ENCODE results near the gene C6orf89.
"Not testable (repeated sequence)": the region's sequence is repeated elsewhere in the genome, so short reads cannot be mapped to it uniquely, and the experiment has no call there.

The C6orf89 gene

DNA sequence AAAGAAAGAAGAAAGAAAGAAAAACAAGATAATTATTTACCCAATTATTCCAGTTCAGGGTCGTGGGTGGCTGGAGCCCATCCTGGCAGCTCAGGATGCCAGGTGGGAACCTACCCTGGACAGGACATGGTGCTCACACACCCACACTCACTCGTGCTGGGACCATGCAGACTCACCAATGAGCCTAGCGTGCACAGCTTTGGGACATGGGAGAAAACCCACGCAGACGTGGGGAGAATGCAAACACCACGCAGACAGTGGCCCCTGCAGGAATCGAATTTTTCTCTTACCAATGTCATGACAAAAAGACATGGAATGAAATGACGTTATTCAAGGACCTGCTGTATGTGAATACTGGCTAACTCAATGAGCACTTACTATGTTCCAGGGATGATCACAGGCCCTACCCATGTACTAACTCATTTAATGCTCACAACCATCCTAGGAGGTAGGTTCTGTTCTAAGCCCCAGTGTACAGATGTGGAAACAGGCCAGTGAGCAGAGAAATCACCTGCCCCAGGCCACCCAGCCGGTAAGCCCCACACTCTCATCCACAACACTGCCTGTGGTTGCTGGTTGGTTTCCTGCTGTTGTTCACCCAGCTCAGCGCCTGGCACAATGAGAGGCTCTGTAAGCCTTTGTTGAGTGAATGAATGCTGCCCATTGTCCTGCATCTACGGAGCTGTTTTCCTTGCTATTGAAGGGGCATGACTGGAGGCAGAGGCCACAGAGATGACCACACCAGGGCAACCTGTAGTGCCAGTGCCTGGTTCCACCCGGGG is 62.0 kb downstream of the C6orf89 start:
- no peak overlapping the region for H3K4me3 ChIP-seq (ENCODE audit: low read depth, low read length)
- TF ChIP-seq CTCF (IDR thresholded peaks at IDR 0.05; ENCODE audit: low read depth, low read length, missing control alignments): no peak
- no peak for DNase-seq (ENCODE audit: low read depth)

DNA sequence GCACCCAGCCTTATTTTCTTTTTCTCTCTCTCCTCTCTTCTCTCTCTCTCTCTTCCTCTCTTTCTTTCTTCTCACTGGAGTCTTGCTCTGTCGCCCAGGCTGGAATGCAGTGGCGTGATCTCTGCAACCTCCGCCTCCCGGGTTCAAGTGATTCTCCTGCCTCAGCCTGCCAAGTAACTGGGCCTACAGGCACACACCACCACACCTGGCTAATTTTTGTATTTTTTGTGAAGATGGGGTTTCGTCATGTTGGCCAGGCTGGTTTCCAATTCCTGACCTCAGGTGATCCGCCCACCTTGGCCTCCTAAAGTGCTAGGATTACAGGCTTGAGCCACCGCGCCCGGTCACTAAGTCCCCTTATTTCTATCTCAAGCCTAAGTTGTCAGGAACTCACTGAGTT is 63.3 kb downstream of the C6orf89 start:
- DNase-seq (ENCODE audit: low read depth); H3K4me3 ChIP-seq (ENCODE audit: low read depth, low read length): not testable (repeated sequence)

- no peak for TF ChIP-seq CTCF (IDR thresholded peaks at IDR 0.05; ENCODE audit: low read depth, low read length, missing control alignments)
- H3K4me3 ChIP-seq (ENCODE audit: low read depth, low read length): no peak overlapping the region
- DNase-seq (ENCODE audit: low read depth): no peak
These were observed 63.9 kb downstream of the C6orf89 start for GRCh38 chr6:36949636-36950035.

DNA sequence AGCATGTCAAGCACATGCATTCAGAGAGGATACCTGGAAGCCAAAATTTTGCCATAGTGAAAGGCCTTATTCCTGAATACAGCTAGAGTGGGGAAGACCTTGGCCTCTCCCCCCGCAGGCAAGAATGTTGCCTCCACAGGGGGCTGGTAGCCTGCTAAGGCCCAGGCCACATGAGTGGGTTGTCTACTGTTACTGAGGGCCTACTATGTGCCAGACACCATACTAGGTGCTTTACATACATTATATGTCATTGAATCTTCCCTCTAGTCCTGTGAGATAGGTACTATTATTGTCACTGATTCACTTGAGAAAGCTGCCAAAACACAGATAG is 68.1 kb downstream of the C6orf89 start:
- H3K4me3 ChIP-seq (ENCODE audit: low read depth, low read length): no peak overlapping the region
- TF ChIP-seq CTCF (IDR thresholded peaks at IDR 0.05; ENCODE audit: low read depth, low read length, missing control alignments): no peak
- DNase-seq (ENCODE audit: low read depth): no peak

DNA sequence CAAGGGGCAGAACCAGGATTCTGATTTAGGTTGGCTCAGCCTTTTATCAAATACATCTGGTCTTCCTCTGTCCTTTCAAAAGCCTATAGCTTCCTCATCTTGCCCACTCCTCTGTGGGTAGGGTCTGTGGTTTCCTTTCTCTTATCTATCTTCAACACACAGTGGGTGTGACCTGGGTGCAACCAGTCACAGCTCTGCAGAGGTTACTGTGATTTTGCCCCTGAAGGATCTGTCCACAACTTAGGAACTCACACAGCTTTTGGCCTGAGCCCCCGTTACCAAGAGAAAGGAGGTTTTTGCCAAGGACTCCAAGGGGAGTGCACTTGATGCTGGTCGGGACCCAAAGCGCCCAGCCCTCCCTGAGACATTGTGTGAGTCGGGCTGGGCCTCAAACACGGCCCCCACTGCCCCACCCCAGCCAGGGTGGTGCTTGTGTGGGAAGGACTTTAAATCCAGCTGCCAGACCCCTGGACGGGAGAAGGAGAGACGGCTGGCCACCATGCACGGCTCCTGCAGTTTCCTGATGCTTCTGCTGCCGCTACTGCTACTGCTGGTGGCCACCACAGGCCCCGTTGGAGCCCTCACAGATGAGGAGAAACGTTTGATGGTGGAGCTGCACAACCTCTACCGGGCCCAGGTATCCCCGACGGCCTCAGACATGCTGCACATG is 68.6 kb downstream of the C6orf89 start, which contains the start of gene PI16:
TSS of gene PI16 (plus strand) at position 477 of the 670 bp plus-strand sequence. CDS start at position 500, 23 bp downstream.
- no peak for DNase-seq (ENCODE audit: low read depth)
- no peak within 1 kb of the TSS for H3K4me3 ChIP-seq (ENCODE audit: low read depth, low read length)
- no peak for TF ChIP-seq CTCF (IDR thresholded peaks at IDR 0.05; ENCODE audit: low read depth, low read length, missing control alignments)

- no peak overlapping the region for H3K4me3 ChIP-seq (ENCODE audit: low read depth, low read length)
- DNase-seq (ENCODE audit: low read depth): no peak
- TF ChIP-seq CTCF (IDR thresholded peaks at IDR 0.05; ENCODE audit: low read depth, low read length, missing control alignments): no peak
These were observed 69.4 kb downstream of the C6orf89 start for GRCh38 chr6:36955136-36955535.

DNA sequence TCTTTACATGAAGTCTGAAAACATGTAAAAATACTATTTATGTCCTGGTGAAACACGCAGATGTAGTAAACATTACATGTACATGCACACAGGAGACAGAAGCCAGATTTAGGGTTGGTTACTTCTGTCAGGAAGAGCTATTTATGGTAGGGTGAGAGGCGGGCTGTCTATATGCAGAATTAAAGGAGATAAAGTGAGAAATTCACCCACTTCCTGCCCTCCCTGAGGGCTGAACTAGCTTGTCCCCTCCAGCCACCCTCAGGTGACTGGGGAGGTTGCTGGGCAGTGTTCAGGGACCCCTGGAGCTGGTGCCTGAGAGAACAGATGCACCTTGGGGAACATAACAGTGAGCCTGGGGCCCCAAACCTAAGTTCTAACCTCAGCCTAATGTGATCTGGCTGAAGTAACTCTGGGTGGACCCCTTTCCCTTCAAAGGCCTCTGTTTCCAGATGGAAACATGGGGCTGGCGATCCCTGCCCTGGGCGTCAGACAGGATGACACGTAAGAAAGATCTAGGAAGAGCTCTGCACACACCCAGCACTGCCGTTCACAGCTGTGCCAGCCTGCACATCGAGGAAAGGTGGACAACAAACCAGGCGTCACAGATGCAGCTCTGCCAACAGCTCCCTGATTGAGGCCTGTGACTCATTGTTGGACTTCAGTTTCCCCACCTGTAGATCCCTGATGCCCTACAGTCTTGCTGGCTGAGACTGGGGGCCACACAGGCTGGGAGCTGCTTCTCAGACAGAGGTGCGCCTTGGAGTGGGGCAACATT is 70.1 kb downstream of the C6orf89 start:
- no peak for DNase-seq (ENCODE audit: low read depth)
- H3K4me3 ChIP-seq (ENCODE audit: low read depth, low read length): no peak overlapping the region
- TF ChIP-seq CTCF (IDR thresholded peaks at IDR 0.05; ENCODE audit: low read depth, low read length, missing control alignments): no peak
